COLO829 (cell line): ENCODE measurements around the gene HDGFL2.

ENCODE experiments used
- DNase-seq: peaks from one replicate; pipeline ENCODE4 v3.0.0; 2012; ENCODE audit warnings: low spot score

The HDGFL2 gene

DNA sequence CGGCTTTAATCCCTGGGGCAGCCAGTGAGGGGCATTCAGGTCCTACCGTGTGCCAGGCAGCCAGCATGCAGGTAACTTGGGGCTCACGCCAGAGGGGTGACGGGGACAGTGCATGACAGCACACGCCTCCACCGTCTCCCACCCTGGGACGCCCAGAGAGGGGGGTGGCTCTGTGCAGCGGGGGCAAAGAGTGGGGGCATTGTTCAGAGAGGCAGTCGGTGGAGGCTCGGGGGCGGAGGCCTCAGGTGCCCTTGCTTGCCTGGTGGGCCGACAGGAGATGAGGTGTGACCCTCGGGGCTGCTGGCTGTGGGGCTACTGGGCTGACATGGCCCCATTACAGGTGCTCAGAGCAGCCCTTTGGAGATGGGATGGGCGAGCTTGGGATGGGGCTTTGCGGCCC, 27.8 kb downstream of the HDGFL2 start:
- no peak for DNase-seq

DNA sequence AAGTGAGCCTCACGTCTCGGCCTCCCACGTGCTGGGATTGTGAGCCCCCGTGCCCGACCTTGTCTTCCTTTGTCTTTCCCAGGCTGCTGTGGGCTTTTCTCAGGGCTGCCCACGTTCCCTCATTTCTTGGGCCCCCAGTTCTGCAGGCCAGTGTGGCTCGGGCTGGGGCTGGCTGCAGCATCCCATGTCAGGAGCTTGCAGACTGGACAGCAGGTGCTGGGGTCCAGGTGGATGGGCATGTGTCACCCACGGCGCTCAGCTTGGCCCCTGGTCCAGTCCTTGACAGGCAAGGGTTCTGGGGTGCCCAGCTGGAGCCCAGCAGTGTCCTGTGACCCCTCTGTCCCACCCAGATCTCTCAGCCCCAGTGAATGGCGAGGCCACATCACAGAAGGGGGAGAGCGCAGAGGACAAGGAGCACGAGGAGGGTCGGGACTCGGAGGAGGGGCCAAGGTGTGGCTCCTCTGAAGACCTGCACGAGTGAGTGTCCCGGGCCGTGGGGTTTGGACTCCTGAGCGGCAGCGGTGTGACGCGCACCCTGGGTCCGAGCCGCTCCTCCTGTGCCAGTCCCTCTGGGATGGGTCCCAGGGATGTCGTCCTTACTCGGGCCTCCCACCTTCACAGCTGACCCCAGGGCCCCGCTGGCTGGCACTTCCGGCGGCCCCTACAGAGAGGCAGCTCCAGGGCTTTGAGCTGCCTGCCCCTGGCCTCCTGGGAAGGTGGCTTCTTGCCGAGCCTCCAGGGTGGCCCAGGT, 28.9 kb downstream of the HDGFL2 start:
- DNase-seq: no peak

DNA sequence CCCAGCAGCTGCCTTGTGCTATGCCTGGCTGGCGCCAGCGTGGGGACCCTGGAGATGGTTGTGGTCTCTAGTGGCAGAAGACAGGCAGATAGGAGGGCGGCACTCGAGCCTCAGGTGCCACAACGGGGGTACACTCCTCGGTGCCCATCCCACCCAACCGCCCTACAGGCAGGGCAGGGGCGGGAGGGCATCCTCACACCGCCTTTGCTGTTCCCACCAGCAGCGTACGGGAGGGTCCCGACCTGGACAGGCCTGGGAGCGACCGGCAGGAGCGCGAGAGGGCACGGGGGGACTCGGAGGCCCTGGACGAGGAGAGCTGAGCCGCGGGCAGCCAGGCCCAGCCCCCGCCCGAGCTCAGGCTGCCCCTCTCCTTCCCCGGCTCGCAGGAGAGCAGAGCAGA, 29.6 kb downstream of the HDGFL2 start:
- no peak for DNase-seq

DNA sequence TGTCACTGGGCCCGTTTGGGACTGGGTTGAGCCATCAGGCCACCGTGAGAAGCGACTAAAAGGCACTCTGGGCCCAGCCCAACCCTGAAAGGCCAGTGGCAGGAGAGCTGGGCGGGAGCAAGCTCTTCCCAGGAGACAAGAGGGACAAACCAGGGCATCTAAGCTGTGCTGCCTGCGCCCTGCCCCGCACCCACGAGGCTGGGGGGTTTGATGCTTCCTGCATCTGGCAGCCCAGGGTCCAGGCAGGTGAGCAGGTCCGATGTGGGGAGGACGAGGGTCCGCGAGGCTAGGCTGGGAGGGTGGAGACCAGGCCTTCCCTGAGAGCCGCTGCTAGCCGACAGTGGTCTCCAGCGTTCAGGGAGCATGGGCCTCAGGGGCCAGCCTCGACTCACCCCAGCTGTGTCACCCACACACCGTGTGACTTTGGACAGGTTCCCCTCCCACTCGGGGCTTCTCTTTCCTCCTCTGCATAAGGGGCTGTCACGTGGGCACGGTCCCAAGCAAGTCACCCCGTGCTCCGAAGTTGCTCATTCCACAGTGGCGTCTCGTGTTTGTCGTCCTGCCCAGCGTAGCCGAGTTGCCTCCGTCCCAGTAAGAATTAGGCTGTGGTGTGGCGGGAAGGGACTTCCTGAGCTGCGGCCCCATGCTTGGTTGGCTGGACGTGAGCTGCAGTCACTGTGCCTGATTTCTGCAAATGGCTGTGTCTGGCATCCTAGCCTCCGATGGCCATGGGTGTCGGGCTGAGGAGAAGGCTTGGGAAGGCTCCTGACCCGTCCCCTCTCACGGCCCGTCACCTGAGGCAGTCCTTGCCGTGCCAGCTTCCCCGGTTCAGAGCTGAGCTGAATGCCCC, 30.4 kb downstream of the HDGFL2 start:
- no peak for DNase-seq

DNA sequence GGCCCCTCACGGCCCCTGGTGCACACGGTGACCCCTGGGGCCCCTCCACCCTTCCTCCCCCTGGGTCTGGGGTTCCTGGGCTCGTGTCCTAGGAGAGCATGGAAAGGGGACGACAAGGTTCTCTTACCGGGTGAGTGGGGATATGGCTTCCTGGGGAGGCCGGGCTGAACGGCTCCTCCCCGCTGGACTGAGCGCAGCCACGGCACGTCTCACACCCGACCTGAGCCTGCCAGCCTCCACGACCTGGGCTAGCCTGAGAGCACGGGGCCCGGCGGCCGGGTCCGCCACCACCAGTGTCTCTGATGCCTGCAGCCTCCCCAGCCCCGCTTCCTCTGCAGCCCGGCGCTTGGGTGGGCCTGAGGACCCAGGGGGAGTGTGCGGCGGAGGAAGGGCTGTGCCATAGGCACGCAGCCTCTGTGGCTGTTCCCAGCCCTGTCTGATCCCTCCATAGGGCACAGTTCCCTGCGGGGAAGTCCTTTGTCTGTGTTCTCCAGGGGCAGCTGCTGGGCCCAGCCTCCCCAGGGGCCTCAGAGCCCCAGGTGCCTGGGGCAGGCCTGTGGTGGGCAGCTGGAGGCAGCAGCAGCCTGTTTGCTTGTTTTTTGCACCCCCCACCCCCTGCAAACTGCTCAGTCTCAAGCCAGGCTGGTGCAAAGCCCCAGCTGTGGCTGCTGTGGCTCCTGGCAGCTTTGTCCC, 31.2 kb downstream of the HDGFL2 start:
- DNase-seq: no peak

DNA sequence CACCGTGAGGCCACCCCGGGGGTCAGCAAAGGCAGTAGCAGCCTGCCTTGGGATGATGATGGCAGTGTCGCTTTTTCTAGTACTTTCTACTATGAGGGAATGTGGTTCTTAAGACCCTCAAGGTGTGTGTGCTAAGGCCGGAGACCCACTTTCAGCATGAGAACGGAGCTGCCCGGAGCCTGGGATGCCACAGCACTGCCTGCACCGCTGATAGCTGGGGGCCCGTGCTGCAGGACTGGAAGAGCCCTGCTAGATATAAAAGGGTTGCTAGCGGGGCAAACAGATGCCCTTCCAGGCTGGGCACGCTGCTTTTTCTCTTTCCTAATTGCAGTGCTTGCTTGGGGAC, 31.7 kb downstream of the HDGFL2 start:
- DNase-seq: no peak

DNA sequence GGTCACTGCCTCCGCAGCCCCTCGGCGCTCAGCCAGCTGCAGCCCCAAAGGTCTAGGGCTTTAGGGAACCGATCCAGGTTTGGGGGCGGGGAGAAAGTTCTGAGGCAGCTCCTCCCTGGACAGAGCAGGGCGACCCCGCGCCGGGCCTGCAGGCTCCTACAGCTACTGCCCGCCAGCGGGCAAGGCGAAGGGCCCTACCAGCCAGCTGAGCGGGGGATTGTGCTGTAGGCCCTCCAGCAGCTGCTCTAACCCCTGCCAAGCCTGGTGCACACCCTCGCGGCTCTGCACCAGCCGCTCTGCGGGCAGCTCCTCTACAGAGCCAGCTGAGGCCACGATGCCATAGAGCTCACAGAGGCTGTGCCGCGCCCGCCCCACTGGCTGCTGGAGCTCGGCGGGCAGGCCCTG, 32.2 kb downstream of the HDGFL2 start:
- no peak for DNase-seq

DNA sequence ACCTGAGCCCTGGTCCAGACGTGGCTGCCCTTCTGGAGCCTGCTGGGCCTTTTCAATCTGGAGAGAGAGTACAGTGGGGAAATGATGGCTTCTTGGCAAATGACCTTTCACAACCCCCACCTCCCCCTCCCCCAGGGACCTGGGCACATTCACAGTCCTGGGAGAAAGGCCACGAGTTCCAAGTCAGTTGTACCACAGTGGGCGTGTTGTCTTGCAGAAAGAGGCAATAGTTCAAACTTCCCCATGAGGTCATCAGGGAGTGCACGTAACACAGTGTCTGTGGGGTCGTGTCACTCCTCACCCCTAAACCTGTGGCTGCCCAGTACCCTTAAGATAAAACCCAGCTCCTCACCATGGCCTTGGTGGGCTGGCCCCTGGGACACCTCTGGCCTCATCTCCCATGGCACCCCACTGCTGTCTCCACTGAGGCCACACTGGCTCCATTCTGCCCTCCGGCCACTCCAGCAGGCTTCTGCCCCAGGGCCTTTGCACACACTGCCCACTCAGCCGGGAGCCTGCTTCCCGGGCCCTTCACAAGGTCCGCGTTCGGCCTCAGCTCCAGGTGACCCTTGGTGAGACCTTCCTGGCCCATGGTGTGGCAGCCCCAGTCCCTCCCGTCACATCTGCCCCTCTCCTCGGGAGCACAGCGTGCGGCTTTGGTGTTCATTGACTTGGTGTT, 32.9 kb downstream of the HDGFL2 start:
- no peak for DNase-seq

DNA sequence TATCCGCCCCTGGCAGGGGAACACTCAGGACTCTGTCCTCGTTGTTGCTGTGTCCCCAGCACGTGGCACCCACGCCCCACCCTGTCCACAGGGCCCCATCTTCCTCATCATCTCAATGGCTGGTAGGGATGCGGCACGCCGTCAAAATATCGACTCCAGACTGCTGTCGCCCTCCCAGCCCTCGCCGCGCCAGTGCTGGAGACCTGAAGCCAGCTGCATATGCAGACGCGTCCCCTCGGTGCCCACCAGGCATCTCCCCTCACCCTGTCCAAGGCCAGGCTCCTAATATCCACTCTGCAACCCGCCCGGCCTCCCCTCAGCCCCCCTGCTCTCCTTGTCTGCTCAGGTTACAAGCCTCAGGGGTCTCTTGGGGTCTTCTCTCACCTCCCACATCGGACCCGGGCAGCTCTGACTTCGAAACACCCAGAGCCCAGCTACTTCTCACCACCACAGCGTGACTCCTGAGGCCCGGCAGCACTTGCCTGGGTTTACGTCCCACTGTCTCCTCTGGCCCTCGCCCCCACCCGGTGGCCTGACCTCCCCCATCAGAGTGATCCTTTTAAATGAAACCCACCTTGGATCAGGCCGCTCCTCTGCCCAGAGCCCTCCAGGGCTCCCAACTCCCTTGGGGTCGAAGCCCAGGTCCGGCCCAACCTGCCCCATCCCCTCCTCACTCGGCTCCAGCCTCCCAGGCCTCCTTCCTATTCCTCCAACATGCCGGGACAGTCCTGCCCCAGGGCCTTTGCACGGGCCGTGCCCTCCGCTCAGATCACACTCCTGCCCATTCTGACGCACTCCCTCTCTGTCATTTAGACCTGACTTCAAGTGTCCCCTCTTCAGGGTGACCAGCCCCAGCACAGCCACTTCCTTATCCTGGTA, 33.7 kb downstream of the HDGFL2 start:
- no peak for DNase-seq

DNA sequence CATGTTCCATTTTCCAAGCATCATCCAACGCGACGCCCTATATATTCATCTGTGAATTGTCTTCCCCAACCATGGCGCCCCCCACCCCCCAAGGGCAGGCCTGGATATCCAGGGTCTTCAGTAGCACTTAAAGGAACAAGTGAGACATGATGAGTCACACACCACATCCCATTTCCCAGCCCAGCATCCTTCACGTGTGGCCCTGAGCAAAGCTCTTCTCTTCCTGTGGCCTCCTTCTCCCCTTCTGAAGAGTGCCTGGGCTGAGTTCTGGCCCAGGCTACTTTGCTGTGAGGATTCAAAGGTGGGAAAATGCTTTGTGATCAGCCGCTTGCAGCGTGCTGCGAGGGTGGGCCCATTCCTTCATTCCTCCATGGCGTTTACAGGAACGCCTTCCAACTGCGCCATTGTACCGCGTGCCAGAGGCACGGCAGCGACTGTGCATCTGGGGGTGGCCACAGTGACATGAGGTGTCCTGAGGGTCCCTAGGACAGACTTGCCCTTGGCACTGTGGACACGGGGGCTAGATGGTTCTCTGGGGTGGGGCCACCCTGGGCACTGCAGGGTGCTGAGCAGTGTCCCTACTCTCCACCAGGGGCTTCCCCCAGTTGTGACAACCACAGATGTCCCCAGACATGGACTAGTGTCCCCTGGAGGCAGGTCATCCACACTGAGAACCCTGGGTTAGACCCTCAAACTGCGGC, 34.5 kb downstream of the HDGFL2 start:
- peak; percentile 45 for DNase-seq

DNA sequence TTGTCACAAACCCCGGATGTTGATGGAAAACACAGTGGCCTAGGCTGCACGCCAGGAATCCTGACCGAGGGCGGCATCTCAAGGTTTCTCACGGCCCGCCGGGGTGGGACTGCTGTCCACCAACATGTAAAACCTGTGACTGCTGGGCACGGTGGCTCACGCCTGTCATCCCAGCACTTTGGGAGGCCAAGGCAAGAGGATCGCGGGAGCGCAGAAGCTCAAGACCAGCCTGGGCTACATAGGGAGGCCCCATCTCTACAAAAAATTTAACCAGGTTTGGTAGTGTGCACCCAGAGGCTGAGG, 35.0 kb downstream of the HDGFL2 start:
- DNase-seq: no peak

DNA sequence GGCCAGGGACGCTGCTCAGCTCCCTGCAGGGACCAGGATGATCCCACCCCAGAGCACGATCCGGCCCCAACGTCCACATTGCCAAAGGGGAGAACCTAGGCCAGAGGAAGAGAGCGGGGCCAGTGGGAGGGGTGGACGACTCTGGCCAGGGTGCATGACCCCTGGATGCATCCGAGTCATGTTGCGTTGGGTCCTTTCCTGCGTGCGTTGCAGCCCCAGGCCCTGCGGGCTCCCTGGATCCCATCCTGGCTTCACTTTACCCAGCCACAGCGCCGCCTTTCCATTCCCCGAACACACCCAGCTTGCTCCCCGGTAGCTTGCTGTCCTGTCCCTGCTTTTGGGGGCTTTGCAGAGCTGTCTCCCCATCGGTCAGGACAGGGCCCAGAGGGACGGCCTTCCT, 35.7 kb downstream of the HDGFL2 start:
- DNase-seq: no peak

DNA sequence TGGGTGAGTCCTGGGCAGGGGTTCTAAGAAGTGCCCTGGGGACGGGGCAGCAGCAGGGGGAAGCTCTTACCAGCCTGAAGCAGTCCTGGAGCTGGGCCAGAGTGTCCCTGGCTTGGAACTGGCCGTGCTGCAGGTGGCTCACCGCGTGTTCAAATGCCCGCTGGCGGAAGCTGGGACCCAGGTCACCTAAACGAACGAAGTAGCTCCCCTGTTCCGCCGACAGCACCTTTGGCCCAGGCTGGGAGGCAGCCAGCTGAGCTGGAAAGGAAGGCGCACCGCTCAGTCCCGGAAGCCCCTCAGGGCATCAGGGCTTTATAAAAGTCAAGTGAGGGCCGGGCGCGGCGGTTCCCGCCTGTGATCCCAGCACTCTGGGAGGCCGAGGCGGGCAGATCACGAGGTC, 36.6 kb downstream of the HDGFL2 start:
- no peak for DNase-seq

DNA sequence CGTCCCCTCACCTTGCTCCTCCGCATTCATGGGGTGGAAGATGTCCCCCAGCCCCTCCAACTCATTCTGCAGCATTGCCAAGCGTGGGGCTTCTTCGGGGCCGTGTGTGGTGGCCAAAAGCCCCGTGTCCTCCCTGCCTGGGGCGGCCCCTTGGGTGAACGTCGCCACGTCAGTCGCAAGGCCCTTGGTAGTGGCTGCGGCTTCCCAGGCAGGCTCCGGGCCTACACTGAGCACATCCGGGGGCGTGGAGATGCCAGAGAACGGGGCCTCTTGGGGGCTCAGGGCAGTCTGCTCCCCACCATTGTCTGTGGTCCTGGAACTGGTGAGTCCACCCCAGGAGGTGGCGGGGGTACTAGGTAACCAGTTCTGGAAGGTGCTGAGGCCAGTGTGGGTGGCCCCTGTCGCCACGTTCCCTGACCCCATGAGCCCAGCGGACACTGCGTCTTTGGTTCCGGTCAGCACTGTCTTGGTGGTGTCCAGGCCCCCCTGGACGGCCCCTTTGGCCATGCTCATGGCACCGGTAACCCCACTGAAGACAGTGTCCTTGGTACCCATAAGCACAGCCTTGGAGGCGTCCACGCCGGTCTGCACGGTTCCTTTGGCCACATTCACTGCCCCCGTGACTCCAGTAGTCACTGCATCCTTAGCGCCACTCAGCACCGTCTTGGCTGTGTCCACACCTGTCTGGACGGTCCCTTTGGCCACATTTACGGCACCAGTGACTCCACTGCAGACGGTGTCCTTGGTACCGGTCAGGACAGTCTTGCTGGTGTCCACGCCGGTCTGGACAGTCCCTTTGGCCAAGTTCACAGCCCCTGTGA, 38.5 kb downstream of the HDGFL2 start:
- no peak for DNase-seq

DNA sequence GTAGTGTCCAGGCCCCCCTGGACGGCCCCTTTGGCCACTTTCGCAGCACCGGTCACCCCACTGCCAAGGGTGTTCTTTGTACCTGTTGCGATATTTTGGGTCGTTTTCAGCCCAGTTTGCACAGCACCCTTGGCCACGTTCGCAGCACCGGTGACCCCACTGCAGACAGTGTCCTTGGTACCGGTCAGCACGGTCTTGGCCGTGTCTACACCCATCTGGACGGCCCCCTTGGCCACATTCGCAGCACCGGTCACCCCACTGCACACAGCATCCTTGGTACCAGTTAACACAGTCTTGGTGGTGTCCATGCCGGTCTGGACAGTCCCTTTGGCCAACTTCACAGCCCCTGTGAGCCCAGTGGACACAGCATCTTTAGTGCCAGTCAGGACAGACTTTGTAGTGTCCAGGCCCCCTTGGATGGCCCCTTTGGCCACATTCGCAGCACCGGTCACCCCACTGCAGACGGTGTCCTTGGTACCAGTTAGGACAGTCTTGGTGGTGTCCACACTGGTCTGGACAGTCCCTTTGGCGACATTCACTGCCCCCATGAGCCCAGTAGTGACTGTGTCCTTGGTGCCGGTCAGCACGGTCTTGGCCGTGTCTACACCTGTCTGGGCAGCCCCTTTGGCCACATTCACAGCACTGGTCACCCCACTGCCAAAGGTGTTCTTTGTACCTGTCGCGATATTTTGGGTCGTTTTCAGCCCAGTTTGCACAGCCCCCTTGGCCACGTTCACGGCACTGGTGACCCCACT, 39.4 kb downstream of the HDGFL2 start:
- no peak for DNase-seq

DNA sequence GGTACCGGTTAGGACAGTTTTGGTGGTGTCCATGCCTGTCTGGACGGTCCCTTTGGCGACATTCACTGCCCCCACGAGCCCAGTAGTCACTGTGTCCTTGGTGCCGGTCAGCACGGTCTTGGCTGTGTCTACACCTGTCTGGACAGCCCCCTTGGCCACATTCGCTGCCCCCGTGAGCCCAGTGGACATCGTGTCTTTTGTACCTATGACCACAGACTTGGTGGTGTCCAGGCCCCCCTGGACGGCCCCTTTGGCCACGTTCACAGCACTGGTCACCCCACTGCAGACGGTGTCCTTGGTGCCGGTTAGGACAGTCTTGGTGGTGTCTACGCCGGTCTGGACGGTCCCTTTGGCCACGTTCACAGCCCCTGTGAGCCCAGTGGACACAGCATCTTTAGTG, 40.0 kb downstream of the HDGFL2 start:
- no peak for DNase-seq

DNA sequence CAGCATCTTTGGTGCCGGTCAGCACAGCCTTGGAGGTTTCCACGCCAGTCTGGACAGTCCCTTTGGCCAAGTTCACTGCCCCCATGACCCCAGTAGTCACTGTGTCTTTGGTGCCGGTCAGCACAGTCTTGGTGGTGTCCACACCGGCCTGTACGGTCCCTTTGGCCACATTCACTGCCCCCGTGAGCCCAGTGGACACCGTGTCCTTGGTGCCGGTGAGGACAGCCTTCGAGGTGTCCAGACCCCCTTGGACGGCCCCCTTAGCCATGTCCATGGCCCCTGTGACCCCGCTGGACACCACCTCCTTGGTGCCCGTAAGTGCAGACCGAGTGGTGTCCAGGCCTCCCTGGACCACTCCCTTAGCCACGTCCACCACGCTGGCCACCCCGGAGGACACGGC, 41.2 kb downstream of the HDGFL2 start:
- DNase-seq: no peak

DNA sequence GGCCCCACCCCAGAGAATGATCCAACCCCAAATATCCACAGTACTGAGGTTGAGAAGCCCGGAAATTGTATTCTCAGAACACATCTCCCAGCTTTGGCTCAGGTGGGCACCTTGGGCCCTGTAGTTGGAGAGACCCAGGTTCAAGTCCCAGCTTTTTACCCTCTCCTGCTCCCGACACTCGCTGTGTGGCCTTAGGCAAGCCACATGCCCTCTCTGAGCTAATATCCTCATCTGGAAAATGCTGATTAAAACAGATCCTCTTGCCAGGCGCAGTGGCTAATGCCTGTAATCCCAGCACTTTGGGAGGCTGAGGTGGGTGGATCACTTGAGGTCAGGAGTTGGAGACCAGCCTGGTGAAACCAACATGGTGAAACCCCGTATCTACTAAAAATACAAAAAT, 43.6 kb downstream of the HDGFL2 start:
- no peak for DNase-seq

DNA sequence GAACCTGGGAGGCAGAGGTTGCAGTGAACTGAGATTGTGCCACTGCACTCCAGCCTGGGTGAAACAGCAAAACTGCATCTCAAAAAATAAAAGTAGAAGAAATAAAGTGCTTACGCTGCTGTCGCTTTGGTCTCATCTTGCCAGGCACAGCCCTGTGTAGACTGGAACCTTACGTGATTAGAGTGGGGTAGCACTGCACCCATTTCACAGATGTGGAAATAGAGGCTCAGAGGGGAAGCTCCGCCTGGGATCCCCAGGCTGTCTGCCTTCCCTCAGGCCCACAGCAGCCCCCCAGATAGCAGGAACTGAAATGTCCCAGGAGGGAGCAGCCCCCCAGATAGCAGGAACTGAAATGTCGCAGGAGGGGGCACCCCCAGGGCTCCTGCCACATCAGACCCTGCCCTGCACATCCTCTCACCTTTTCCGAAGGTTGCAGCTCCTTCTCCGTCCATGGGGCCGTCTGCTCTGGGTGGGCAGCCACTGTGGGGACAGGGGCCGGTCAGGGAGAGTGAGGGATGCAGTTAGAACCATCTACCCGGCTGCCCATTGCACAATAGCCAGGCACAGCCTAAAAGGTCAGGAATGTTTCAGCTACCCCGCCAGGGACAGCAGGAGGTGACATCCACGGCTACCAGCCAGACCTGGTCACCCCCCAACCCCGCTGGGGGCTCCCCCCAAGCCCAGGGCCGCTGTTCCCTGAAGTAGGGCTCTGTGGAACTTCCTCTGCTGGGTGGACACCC, 44.3 kb downstream of the HDGFL2 start:
- DNase-seq: no peak
